GM12878 (cell line): ENCODE results near the gene N4BP2L2. TPM values are rescaled to one million over a fixed set of nuclear protein-coding genes. Genes with fewer than 3 reads are reported as not detected.

Experiments used
- ATAC-seq: fragments of 200-7000 bp; cut with Tn5 transposase; 3 replicates; pipeline ENCODE4 v1.9.1; 2020; ENCODE audit warnings: mild to moderate bottlenecking, moderate library complexity
- Bru-seq: library from RNA; stranded (reverse); fragments of 400-500 nt; gene quantifications from one replicate; lab custom pipeline; 2021; lab: Mats Ljungman, UMichigan
- BruChase-seq, 2 experiments: library from RNA; stranded (reverse); fragments of 400-500 nt; gene quantifications; one replicate each; lab custom pipeline; 2021; lab: Mats Ljungman, UMichigan
- BruUV-seq: library from RNA; stranded (reverse); fragments of 400-500 nt; replicated peaks from 2 replicates; lab custom pipeline; 2021; lab: Mats Ljungman, UMichigan
- CTCF ChIA-PET: fragments of 300-600 bp; sonication (Branson Sonifier 250); formaldehyde crosslinking; extraction: SDS; loops from one replicate; lab custom pipeline; 2021; ENCODE audit warnings: inconsistent platforms; lab: Yijun Ruan, JAX
- POLR2A ChIA-PET: fragments of 350-600 bp; formaldehyde crosslinking; extraction: SDS; loops from one replicate; lab custom pipeline; 2021; ENCODE audit warnings: inconsistent platforms; lab: Charles Lee
- RAD21 ChIA-PET: fragments of 300-600 bp; sonication (Branson Sonifier 250); formaldehyde crosslinking; loops from one replicate; lab custom pipeline; 2023; ENCODE audit warnings: antibody characterized with exemption; ENCODE audit not compliant: unreplicated experiment; lab: Charles Lee
- SMC1A ChIA-PET: fragments of 300-600 bp; sonication (Branson Sonifier 250); formaldehyde crosslinking; loops from one replicate; lab custom pipeline; 2023; ENCODE audit not compliant: unreplicated experiment, uncharacterized antibody; lab: Charles Lee
- DNase-seq: peaks from one replicate; pipeline ENCODE4 v3.0.0-alpha.2; 2011; ENCODE audit warnings: low read depth, low spot score
- FAIRE-seq: peaks from 3 replicates; lab custom pipeline; 2011; peaks lifted over from hg19 to GRCh38; lab: Jason Lieb, UNC
- H2AFZ ChIP-seq: 2 replicates; pipeline ENCODE4 v1.6.0; 2011; ENCODE audit warnings: low read depth, low read length, control low read depth; ENCODE audit not compliant: control insufficient read depth
- H3K27ac ChIP-seq: 2 replicates; pipeline ENCODE4 v1.5.1; 2011; ENCODE audit warnings: control low read depth; ENCODE audit not compliant: control insufficient read depth, insufficient read depth
- H3K27me3 ChIP-seq, 2 experiments: replicated peaks in 1 of 2; 2 replicates each; pipeline versions ENCODE4 v1.6.0 to v1.6.1; 2011; ENCODE audit warnings: low read length in 1 of 2; ENCODE audit not compliant: control insufficient read depth in 2 of 2, insufficient read depth in 2 of 2
- H3K36me3 ChIP-seq, 2 experiments: 2 replicates each; pipeline ENCODE4 v1.5.1; 2011; ENCODE audit warnings: low read length in 1 of 2; ENCODE audit not compliant: control insufficient read depth in 2 of 2, insufficient read depth in 2 of 2
- H3K4me1 ChIP-seq: 2 replicates; pipeline ENCODE4 v1.6.1; 2011; ENCODE audit warnings: mild to moderate bottlenecking, low read length, moderate library complexity, mixed read lengths; ENCODE audit not compliant: control insufficient read depth, insufficient read depth
- H3K4me2 ChIP-seq: 2 replicates; pipeline ENCODE4 v1.6.0; 2011; ENCODE audit warnings: control low read depth; ENCODE audit not compliant: control insufficient read depth, insufficient read depth
- H3K4me3 ChIP-seq: fragments of 200-600 bp; sonication (generic); 2 replicates; pipeline ENCODE4 v1.5.1; 2016
- H3K79me2 ChIP-seq: 2 replicates; pipeline ENCODE4 v1.6.0; 2011; ENCODE audit warnings: low read length; ENCODE audit not compliant: control insufficient read depth, insufficient read depth
- H3K9ac ChIP-seq: 2 replicates; pipeline ENCODE4 v1.8.0; 2011; ENCODE audit warnings: low read length, control low read depth, mixed read lengths; ENCODE audit not compliant: control insufficient read depth, insufficient read depth
- H3K9me3 ChIP-seq: replicated peaks from 3 replicates; pipeline ENCODE4 v1.5.1; 2011; ENCODE audit warnings: mild to moderate bottlenecking, low read length; ENCODE audit not compliant: control insufficient read depth, insufficient read depth
- H4K20me1 ChIP-seq: 2 replicates; pipeline ENCODE4 v1.6.0; 2011; ENCODE audit not compliant: control insufficient read depth, insufficient read depth
- ATF7 ChIP-seq: fragments of 450-650 bp; IDR thresholded peaks from 2 replicates; pipeline ENCODE4 v1.6.1; 2016; ENCODE audit warnings: low read depth, mild to moderate bottlenecking
- BACH1 ChIP-seq: fragments of 450-650 bp; IDR thresholded peaks from 2 replicates; pipeline ENCODE4 v1.6.1; 2017; ENCODE audit warnings: mild to moderate bottlenecking, borderline replicate concordance
- CHD2 ChIP-seq: IDR thresholded peaks from 2 replicates; pipeline ENCODE4 v1.6.1; 2011; ENCODE audit warnings: low read depth, low read length, improper control_type of control experiment, borderline replicate concordance
- GABPA ChIP-seq: IDR thresholded peaks from 2 replicates; pipeline ENCODE4 v1.6.1; 2014; ENCODE audit warnings: antibody characterized with exemption, low read depth, mild to moderate bottlenecking, inconsistent platforms
- GATAD2B ChIP-seq: fragments of 450-650 bp; conservative IDR thresholded peaks from 2 replicates; pipeline ENCODE4 v1.6.1; 2017; ENCODE audit warnings: low read depth, mild to moderate bottlenecking, moderate library complexity
- HCFC1 ChIP-seq: fragments of 150-350 bp; IDR thresholded peaks from 2 replicates; pipeline ENCODE4 v1.6.1; 2014; ENCODE audit warnings: low read length
- MYC ChIP-seq: IDR thresholded peaks from 2 replicates; pipeline ENCODE4 v1.6.1; 2011; ENCODE audit warnings: mild to moderate bottlenecking, low read length, moderate library complexity, inconsistent platforms; ENCODE audit not compliant: insufficient read depth, insufficient replicate concordance, insufficient read length, severe bottlenecking
- RAD51 ChIP-seq: fragments of 450-650 bp; IDR thresholded peaks from 2 replicates; pipeline ENCODE4 v1.6.1; 2016; ENCODE audit warnings: moderate library complexity, mild to moderate bottlenecking, inconsistent platforms
- RBBP5 ChIP-seq: fragments of 200-600 bp; sonication (generic); conservative IDR thresholded peaks from 2 replicates; pipeline ENCODE4 v1.6.1; 2016
- SIN3A ChIP-seq: IDR thresholded peaks from 2 replicates; pipeline ENCODE4 v1.6.1; 2012; ENCODE audit warnings: low read depth, low read length, improper control_type of control experiment
- USF2 ChIP-seq: IDR thresholded peaks from 2 replicates; pipeline ENCODE4 v1.6.1; 2011; ENCODE audit warnings: low read depth, low read length, improper control_type of control experiment, borderline replicate concordance
- ZNF384 ChIP-seq: IDR thresholded peaks from 2 replicates; pipeline ENCODE4 v1.6.1; 2012; ENCODE audit warnings: low read depth, mild to moderate bottlenecking, low read length, improper control_type of control experiment, borderline replicate concordance
- ZNF687 ChIP-seq: fragments of 450-650 bp; IDR thresholded peaks from 2 replicates; pipeline ENCODE4 v1.6.1; 2017; ENCODE audit warnings: mild to moderate bottlenecking, moderate library complexity
- WGBS: methylation state at CpG from one replicate; pipeline ENCODE4 v1.1.6; 2016; ENCODE audit warnings: low lambda C conversion rate; ENCODE audit not compliant: insufficient replicate concordance, insufficient coverage; ENCODE audit errors: missing lambda C conversion rate; 5-methylcytosine and 5-hydroxymethylcytosine counted together
- in situ Hi-C: fragments of 300-500 bp; cut with MboI; formaldehyde crosslinking; loops from 9 replicates; pipeline ENCODE4 v1.14.3; 2018; ENCODE audit warnings: mixed read lengths
- intact Hi-C: fragments of 100-400 bp; cut with micrococcal nuclease; formaldehyde crosslinking; loops from one replicate; pipeline ENCODE4 v1.14.2; 2022; ENCODE audit not compliant: unreplicated experiment
- long read RNA-seq, 2 experiments: library from polyadenylated mRNA; unstranded; transcript quantifications; one replicate each; pipeline ENCODE4 v2.0.0, GENCODE V29; 2019 to 2020
- polyA minus RNA-seq, 3 experiments: library from RNA; depleted of rRNA, polyadenylated mRNA; stranded (reverse); fragments of >200 nt; gene quantifications; 2 replicates each; pipeline ENCODE4 v1.2.3, GENCODE V29; 2011
- polyA plus RNA-seq, 11 experiments: library from polyadenylated mRNA; depleted of rRNA in 4 of 11; unstranded in 6 of 11; stranded (reverse) in 5 of 11; fragments of >200 nt; fragmentation: Nextera tagmentation in 4 of 11; fragmentation: Illumina TruSeq in 1 of 11; extraction: Ambion mirVana in 4 of 11; extraction: Trizol in 1 of 11; gene quantifications; 1 replicate in 1 of 11; 2 replicates in 10 of 11; pipeline versions ENCODE4 v1.2.1 to v1.2.3, GENCODE V29; 2011 to 2016; ENCODE audit warnings: inconsistent platforms in 2 of 11, missing spikeins in 2 of 11, low read depth in 1 of 11
- total RNA-seq, 4 experiments: library from RNA; depleted of rRNA in 3 of 4; stranded (reverse); fragments of >200 nt in 3 of 4; fragmentation: Illumina TruSeq in 1 of 4; extraction: Trizol in 1 of 4; gene quantifications; 2 replicates each; pipeline versions ENCODE4 v1.2.1 to v1.2.3, GENCODE V29; 2013 to 2021

Gene N4BP2L2
- total RNA-seq (2013; cell fraction: nucleolus; rRNA removed) = 523 and 578 TPM in 2 replicates
- total RNA-seq (2014; rRNA removed) = 48.7 and 69.2 TPM in 2 replicates
- 81.2 and 87.8 TPM in 2 replicates for total RNA-seq (2014; rRNA removed; fragmentation: Illumina TruSeq; extraction: Trizol)
- total RNA-seq (2021) = 49.3 and 56.2 TPM in 2 replicates
- polyA plus RNA-seq (2011; ENCODE audit: low read depth) = 24.2 TPM
- polyA plus RNA-seq (2011; rRNA removed) = 87.1 and 152 TPM in 2 replicates
- polyA plus RNA-seq (2011; cell fraction: cytosol; rRNA removed) = 19.5 and 20.2 TPM in 2 replicates
- polyA plus RNA-seq (2011; cell fraction: nucleus; rRNA removed) = 48.6 and 56.5 TPM in 2 replicates
- 47.3 and 52.6 TPM in 2 replicates for polyA plus RNA-seq (2012)
- 62.6 and 89.4 TPM in 2 replicates for polyA plus RNA-seq (2014; fragmentation: Illumina TruSeq; extraction: Trizol)
- 10 to 100 TPM; 41.7 to 59.8 TPM for polyA plus RNA-seq (2014; fragmentation: Nextera tagmentation; extraction: Ambion mirVana)
- 42.7 and 48.4 TPM in 2 replicates for polyA plus RNA-seq (2014; rRNA removed)
- 10 to 100 TPM; 72.3 to 74.8 TPM for polyA plus RNA-seq (2016; fragmentation: Nextera tagmentation; extraction: Ambion mirVana)
- 26.3 and 46.2 TPM in 2 replicates for polyA minus RNA-seq (2011; rRNA and poly(A)+ RNA removed)
- polyA minus RNA-seq (2011; cell fraction: cytosol; rRNA and poly(A)+ RNA removed) = 12.2 and 12.4 TPM in 2 replicates
- polyA minus RNA-seq (2011; cell fraction: nucleus; rRNA and poly(A)+ RNA removed) = 30.8 and 47.7 TPM in 2 replicates
- Bru-seq, nascent RNA = percentile 88 among the genes with signal in this experiment
- BruChase-seq, experiment 1, labeled RNA remaining after a 6-hour chase = percentile 96 among the genes with signal in this experiment
- percentile 95 among the genes with signal in this experiment for BruChase-seq, experiment 2, labeled RNA remaining after a 2-hour chase
- long read RNA-seq, experiment 1, full-length matches to known transcripts = 9 of 24 reads
- long read RNA-seq, experiment 1, partial matches to known transcripts = 6 of 24 reads
- long read RNA-seq, experiment 1, other reads (novel, unspliced or antisense) = 9 of 24 reads
- long read RNA-seq, experiment 2, full-length matches to known transcripts = 45 of 186 reads
- long read RNA-seq, experiment 2, partial matches to known transcripts = 112 of 186 reads
- long read RNA-seq, experiment 2, other reads (novel, unspliced or antisense) = 29 of 186 reads

- no peaks in the 10 kb centered on the region for H4K20me1 ChIP-seq
- no peaks in the 10 kb centered on the region for H3K27me3 ChIP-seq
- FAIRE-seq (peak; percentile 97), DNase-seq (peak; percentile 94), ATAC-seq (peak; percentile 95)
- H3K4me3 ChIP-seq = peak within 1 kb of the TSS; percentile 94
- no peaks in the 10 kb centered on the region for H3K9me3 ChIP-seq
- peak within 1 kb of the TSS; percentile 67 for H3K4me2 ChIP-seq
- H3K4me1 ChIP-seq = peaks cover 5% of the 10 kb centered on the region; the same call in 1 of the 2 replicates
- peaks cover 0 to 14% of the 10 kb centered on the region in 2 experiments; a peak in 1 of 4 replicates for H3K36me3 ChIP-seq
- H3K79me2 ChIP-seq = peaks cover 50% of the 10 kb centered on the region
- peak within 1 kb of the TSS; percentile 100 for H2AFZ ChIP-seq
- TSS peak; percentile 96 for BruUV-seq
- ChIA-PET POLR2A (interaction anchor here (0.5 to 1.4 kb wide), 7 partner anchors 8 to 1230 kb away, joined by 3 to 7 read pairs (median 4); no protein-coding TSS in a partner anchor), CTCF (interaction anchor here (0.6 to 2.0 kb wide), 11 partner anchors 8 to 224 kb away, joined by 3 to 8 read pairs (median 5); partner anchors contain the start of genes BRCA2, N4BP2L1 and ZAR1L), SMC1A (interaction anchor here (0.9 to 2.9 kb wide), 9 partner anchors 8 to 626 kb away, joined by 3 to 12 read pairs (median 3); no protein-coding TSS in a partner anchor), RAD21 (interaction anchor here (0.7 to 1.3 kb wide), 7 partner anchors 8 to 223 kb away, joined by 3 to 5 read pairs (median 3); partner anchors contain the start of genes BRCA2, N4BP2L1 and ZAR1L)
- peak within 1 kb of the TSS; percentile 99 for H3K9ac ChIP-seq
- peak within 1 kb of the TSS; percentile 100 for H3K27ac ChIP-seq
- intact Hi-C loops (loop anchor here (2.0 to 5.0 kb wide), 3 partner anchors 110 to 1004 kb away; partner anchors contain the start of genes BRCA2, N4BP2L1 and ZAR1L), in situ Hi-C loops (loop anchor here (10.0 to 25.0 kb wide), 2 partner anchors 1006 to 1376 kb away; partner anchors contain the start of gene HSPH1)
- WGBS = under 1% methylated on average over 32 of the region's 32 CpGs
- TF ChIP-seq SIN3A (no peak), ATF7 (peak; percentile 40; the same call in 1 of the 2 replicates), BACH1 (0 out of 2 replicates have a peak, but pooled peaks have one; percentile 7), CHD2 (peak; percentile 58; the same call in 1 of the 2 replicates), HCFC1 (peak; percentile 95), RAD51 (peak; percentile 77), ZNF384 (no peak), MYC (peak; percentile 70), ZNF687 (peak; percentile 58), GABPA (peak; percentile 75), GATAD2B (peak; percentile 56; the same call in 1 of the 2 replicates), RBBP5 (0 out of 2 replicates have a peak, but pooled peaks have one; percentile 36), USF2 (no peak)
These were observed at the start of gene N4BP2L2 for GRCh38 chr13:32538621-32539246. Gene N4BP2L2, minus strand, starts transcription at chr13:32538795. Its CDS starts 1,768 bp downstream, at chr13:32537027.
